ENCODE measurements around the gene VTCN1.

VTCN1 gene

GRCh38 chr1:117147856-117148588, 62.7 kb downstream of the VTCN1 start:
- no peak for DNase-seq
- Histone ChIP-seq H3K4me3 (ENCODE audit: insufficient read depth, low read depth, low read length, poor library complexity, severe bottlenecking) (no peak overlapping the region), H3K9me3 (ENCODE audit: control insufficient read depth, low read length) (no peaks in the 10 kb centered on the region)

GRCh38 chr1:117147341-117147831, 63.3 kb downstream of the VTCN1 start:
- Histone ChIP-seq H3K9me3 (ENCODE audit: control insufficient read depth, low read length) (no peaks in the 10 kb centered on the region), H3K27me3 (replicated peaks; ENCODE audit: control insufficient read depth, insufficient read depth, low read length, poor library complexity, severe bottlenecking) (no peaks in the 10 kb centered on the region), H3K36me3 (ENCODE audit: control insufficient read depth, insufficient read depth, low read length) (no peaks in the 10 kb centered on the region), H3K4me1 (ENCODE audit: control insufficient read depth, insufficient read depth, low read length, poor library complexity, severe bottlenecking) (no peaks in the 10 kb centered on the region), H3K4me3 (ENCODE audit: insufficient read depth, low read depth, low read length, poor library complexity, severe bottlenecking) (no peak overlapping the region), H3K27ac (ENCODE audit: insufficient read depth, low read length, poor library complexity, severe bottlenecking) (no peak overlapping the region)
- DNase-seq = no peak

More at GRCh38 chr1:117147856-117148588, 62.7 kb downstream of the VTCN1 start:
- no peaks in the 10 kb centered on the region for H3K36me3 ChIP-seq (ENCODE audit: control insufficient read depth, insufficient read depth, low read length)
- no peaks in the 10 kb centered on the region for H3K4me1 ChIP-seq (ENCODE audit: control insufficient read depth, insufficient read depth, low read length, poor library complexity, severe bottlenecking)
- no peaks in the 10 kb centered on the region for H3K27me3 ChIP-seq (replicated peaks; ENCODE audit: control insufficient read depth, insufficient read depth, low read length, poor library complexity, severe bottlenecking)
- no peak overlapping the region for H3K27ac ChIP-seq (ENCODE audit: insufficient read depth, low read length, poor library complexity, severe bottlenecking)

- Histone ChIP-seq H3K36me3 (ENCODE audit: control insufficient read depth, insufficient read depth, low read length) (no peaks in the 10 kb centered on the region), H3K4me3 (ENCODE audit: insufficient read depth, low read depth, low read length, poor library complexity, severe bottlenecking) (no peak overlapping the region), H3K27me3 (replicated peaks; ENCODE audit: control insufficient read depth, insufficient read depth, low read length, poor library complexity, severe bottlenecking) (no peaks in the 10 kb centered on the region), H3K4me1 (ENCODE audit: control insufficient read depth, insufficient read depth, low read length, poor library complexity, severe bottlenecking) (no peaks in the 10 kb centered on the region), H3K27ac (ENCODE audit: insufficient read depth, low read length, poor library complexity, severe bottlenecking) (no peak overlapping the region), H3K9me3 (ENCODE audit: control insufficient read depth, low read length) (no peaks in the 10 kb centered on the region)
- DNase-seq = no peak
Observed at GRCh38 chr1:117146575-117147340, 64.0 kb downstream of the VTCN1 start.

GRCh38 chr1:117146072-117146471, 64.7 kb downstream of the VTCN1 start:
- DNase-seq = no peak
- no peaks in the 10 kb centered on the region for H3K4me1 ChIP-seq (ENCODE audit: control insufficient read depth, insufficient read depth, low read length, poor library complexity, severe bottlenecking)
- H3K9me3 ChIP-seq (ENCODE audit: control insufficient read depth, low read length) = no peaks in the 10 kb centered on the region
- H3K27me3 ChIP-seq (replicated peaks; ENCODE audit: control insufficient read depth, insufficient read depth, low read length, poor library complexity, severe bottlenecking) = no peaks in the 10 kb centered on the region
- no peak overlapping the region for H3K4me3 ChIP-seq (ENCODE audit: insufficient read depth, low read depth, low read length, poor library complexity, severe bottlenecking)
- no peak overlapping the region for H3K27ac ChIP-seq (ENCODE audit: insufficient read depth, low read length, poor library complexity, severe bottlenecking)
- H3K36me3 ChIP-seq (ENCODE audit: control insufficient read depth, insufficient read depth, low read length) = no peaks in the 10 kb centered on the region

GRCh38 chr1:117143871-117144270, 66.9 kb downstream of the VTCN1 start:
- Histone ChIP-seq H3K27ac (ENCODE audit: insufficient read depth, low read length, poor library complexity, severe bottlenecking) (no peak overlapping the region), H3K4me3 (ENCODE audit: insufficient read depth, low read depth, low read length, poor library complexity, severe bottlenecking) (no peak overlapping the region), H3K36me3 (ENCODE audit: control insufficient read depth, insufficient read depth, low read length) (no peaks in the 10 kb centered on the region), H3K4me1 (ENCODE audit: control insufficient read depth, insufficient read depth, low read length, poor library complexity, severe bottlenecking) (no peaks in the 10 kb centered on the region), H3K9me3 (ENCODE audit: control insufficient read depth, low read length) (no peaks in the 10 kb centered on the region), H3K27me3 (replicated peaks; ENCODE audit: control insufficient read depth, insufficient read depth, low read length, poor library complexity, severe bottlenecking) (no peaks in the 10 kb centered on the region)
- DNase-seq = no peak

- H3K4me1 ChIP-seq (ENCODE audit: control insufficient read depth, insufficient read depth, low read length, poor library complexity, severe bottlenecking) = no peaks in the 10 kb centered on the region
- DNase-seq = no peak
- H3K27ac ChIP-seq (ENCODE audit: insufficient read depth, low read length, poor library complexity, severe bottlenecking) = no peak overlapping the region
- H3K4me3 ChIP-seq (ENCODE audit: insufficient read depth, low read depth, low read length, poor library complexity, severe bottlenecking) = no peak overlapping the region
- no peaks in the 10 kb centered on the region for H3K9me3 ChIP-seq (ENCODE audit: control insufficient read depth, low read length)
- no peaks in the 10 kb centered on the region for H3K36me3 ChIP-seq (ENCODE audit: control insufficient read depth, insufficient read depth, low read length)
- no peaks in the 10 kb centered on the region for H3K27me3 ChIP-seq (replicated peaks; ENCODE audit: control insufficient read depth, insufficient read depth, low read length, poor library complexity, severe bottlenecking)
Observed at GRCh38 chr1:117143172-117143571, 67.6 kb downstream of the VTCN1 start.

GRCh38 chr1:117142200-117142599, 68.5 kb downstream of the VTCN1 start:
- H3K9me3 ChIP-seq (ENCODE audit: control insufficient read depth, low read length) = no peaks in the 10 kb centered on the region
- no peaks in the 10 kb centered on the region for H3K4me1 ChIP-seq (ENCODE audit: control insufficient read depth, insufficient read depth, low read length, poor library complexity, severe bottlenecking)
- no peak for DNase-seq
- no peak overlapping the region for H3K4me3 ChIP-seq (ENCODE audit: insufficient read depth, low read depth, low read length, poor library complexity, severe bottlenecking)
- no peaks in the 10 kb centered on the region for H3K27me3 ChIP-seq (replicated peaks; ENCODE audit: control insufficient read depth, insufficient read depth, low read length, poor library complexity, severe bottlenecking)
- no peaks in the 10 kb centered on the region for H3K36me3 ChIP-seq (ENCODE audit: control insufficient read depth, insufficient read depth, low read length)
- no peak overlapping the region for H3K27ac ChIP-seq (ENCODE audit: insufficient read depth, low read length, poor library complexity, severe bottlenecking)

GRCh38 chr1:117138561-117138960, 72.2 kb downstream of the VTCN1 start:
- Histone ChIP-seq H3K4me3 (ENCODE audit: insufficient read depth, low read depth, low read length, poor library complexity, severe bottlenecking) (no peak overlapping the region), H3K4me1 (ENCODE audit: control insufficient read depth, insufficient read depth, low read length, poor library complexity, severe bottlenecking) (no peaks in the 10 kb centered on the region), H3K36me3 (ENCODE audit: control insufficient read depth, insufficient read depth, low read length) (no peaks in the 10 kb centered on the region), H3K27ac (ENCODE audit: insufficient read depth, low read length, poor library complexity, severe bottlenecking) (no peak overlapping the region), H3K27me3 (replicated peaks; ENCODE audit: control insufficient read depth, insufficient read depth, low read length, poor library complexity, severe bottlenecking) (no peaks in the 10 kb centered on the region), H3K9me3 (ENCODE audit: control insufficient read depth, low read length) (no peaks in the 10 kb centered on the region)
- no peak for DNase-seq

GRCh38 chr1:117138106-117138505, 72.6 kb downstream of the VTCN1 start:
- no peaks in the 10 kb centered on the region for H3K9me3 ChIP-seq (ENCODE audit: control insufficient read depth, low read length)
- no peaks in the 10 kb centered on the region for H3K4me1 ChIP-seq (ENCODE audit: control insufficient read depth, insufficient read depth, low read length, poor library complexity, severe bottlenecking)
- H3K27ac ChIP-seq (ENCODE audit: insufficient read depth, low read length, poor library complexity, severe bottlenecking) = no peak overlapping the region

GRCh38 chr1:117137281-117137855, 73.4 kb downstream of the VTCN1 start:
- H3K27me3 ChIP-seq (replicated peaks; ENCODE audit: control insufficient read depth, insufficient read depth, low read length, poor library complexity, severe bottlenecking) = no peaks in the 10 kb centered on the region
- H3K4me1 ChIP-seq (ENCODE audit: control insufficient read depth, insufficient read depth, low read length, poor library complexity, severe bottlenecking) = no peaks in the 10 kb centered on the region
- no peak overlapping the region for H3K27ac ChIP-seq (ENCODE audit: insufficient read depth, low read length, poor library complexity, severe bottlenecking)
- no peaks in the 10 kb centered on the region for H3K36me3 ChIP-seq (ENCODE audit: control insufficient read depth, insufficient read depth, low read length)
- DNase-seq = no peak
- H3K9me3 ChIP-seq (ENCODE audit: control insufficient read depth, low read length) = no peaks in the 10 kb centered on the region
- no peak overlapping the region for H3K4me3 ChIP-seq (ENCODE audit: insufficient read depth, low read depth, low read length, poor library complexity, severe bottlenecking)

More at GRCh38 chr1:117138106-117138505, 72.6 kb downstream of the VTCN1 start:
- H3K36me3 ChIP-seq (ENCODE audit: control insufficient read depth, insufficient read depth, low read length) = no peaks in the 10 kb centered on the region
- H3K27me3 ChIP-seq (replicated peaks; ENCODE audit: control insufficient read depth, insufficient read depth, low read length, poor library complexity, severe bottlenecking) = no peaks in the 10 kb centered on the region
- no peak for DNase-seq
- no peak overlapping the region for H3K4me3 ChIP-seq (ENCODE audit: insufficient read depth, low read depth, low read length, poor library complexity, severe bottlenecking)
